ENCODE results near the gene STK32C. TPM values are rescaled to one million over a fixed set of nuclear protein-coding genes. Genes with fewer than 3 reads are reported as not detected.
"Not testable (repeated sequence)": the region's sequence is repeated elsewhere in the genome, so short reads cannot be mapped to it uniquely, and the experiment has no call there.

STK32C gene
- total RNA-seq, 1 donor from 2014 or later, result 19.6 TPM

DNA sequence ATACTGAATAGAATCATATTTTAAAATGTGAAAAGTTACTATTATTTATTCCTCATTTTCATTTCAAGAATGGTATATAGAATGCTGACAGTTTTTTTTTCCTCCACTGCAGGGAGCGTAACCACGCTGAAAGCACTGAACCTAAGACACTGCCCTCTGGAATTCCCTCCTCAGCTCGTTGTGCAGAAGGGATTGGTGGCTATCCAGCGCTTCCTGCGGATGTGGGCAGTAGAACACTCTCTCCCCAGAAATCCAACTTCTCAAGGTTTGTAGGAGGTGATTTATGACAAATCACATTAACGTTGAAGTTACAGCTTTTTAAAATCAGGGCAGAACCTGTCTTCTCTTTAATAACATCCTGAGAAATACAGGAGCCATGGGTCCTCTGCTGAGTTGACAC is 36.6 kb upstream of the STK32C start:
- no peak overlapping the region for H3K4me3 Mint-ChIP-seq
- DNase-seq (ENCODE audit: low read depth, low spot score), result no peak
- H3K36me3 Mint-ChIP-seq (ENCODE audit: low read depth), result peaks cover 8% of the 10 kb centered on the region

DNA sequence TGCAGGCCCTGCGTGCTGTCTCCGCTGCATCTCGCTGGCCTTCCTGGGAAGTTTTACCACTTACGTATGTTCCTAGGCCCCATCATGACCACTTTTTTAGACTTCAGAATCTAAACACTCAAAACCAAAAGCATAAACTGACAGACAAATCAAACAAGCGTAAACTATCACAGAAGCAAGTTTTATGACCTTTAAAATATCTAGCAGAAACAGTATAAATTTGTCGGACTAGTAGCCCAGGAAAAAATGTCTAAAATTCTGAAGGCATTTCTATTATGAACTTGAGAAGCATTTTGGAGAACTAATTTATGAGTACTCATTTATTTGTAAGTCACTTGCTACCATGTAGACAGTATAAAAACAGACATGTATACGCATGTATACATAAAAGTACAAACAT is 34.8 kb upstream of the STK32C start:
- H3K4me3 Mint-ChIP-seq, result no peak overlapping the region
- peaks cover 8% of the 10 kb centered on the region for H3K36me3 Mint-ChIP-seq (ENCODE audit: low read depth)
- no peak for TF ChIP-seq CTCF (conservative IDR thresholded peaks at IDR 0.05)
- no peak for DNase-seq (ENCODE audit: low read depth, low spot score)
- peaks cover 3% of the 10 kb centered on the region for H3K4me1 Mint-ChIP-seq
- H3K27me3 Mint-ChIP-seq (ENCODE audit: low read depth), result no peaks in the 10 kb centered on the region
- H3K9me3 Mint-ChIP-seq, result no peaks in the 10 kb centered on the region
- no peak overlapping the region for H3K27ac Mint-ChIP-seq (ENCODE audit: unreplicated experiment)

More for the DNA sequence above, 36.6 kb upstream of the STK32C start:
- Mint-ChIP-seq H3K9me3 (no peaks in the 10 kb centered on the region), H3K4me1 (no peaks in the 10 kb centered on the region), H3K27ac (ENCODE audit: unreplicated experiment) (no peak overlapping the region), H3K27me3 (ENCODE audit: low read depth) (no peaks in the 10 kb centered on the region)
- TF ChIP-seq CTCF (conservative IDR thresholded peaks at IDR 0.05), result no peak

DNA sequence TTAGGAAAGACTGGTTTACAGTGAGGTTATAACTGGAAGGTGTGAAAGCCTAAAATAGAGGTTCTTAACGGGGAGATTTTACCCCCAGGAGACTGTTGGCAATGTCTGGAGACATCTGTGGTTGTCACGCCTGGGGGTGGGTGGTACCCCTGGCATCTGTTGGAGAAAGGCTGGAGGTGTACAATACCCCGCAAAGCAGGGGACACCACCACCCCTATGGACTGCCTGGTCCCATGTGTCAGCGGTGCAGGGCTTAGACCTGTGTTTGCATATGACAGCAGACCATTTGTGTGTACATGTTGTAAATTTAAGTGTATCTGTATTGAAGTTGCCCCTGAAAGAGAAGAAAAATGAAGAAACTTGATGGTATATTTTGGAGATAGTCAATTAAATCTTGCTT is 34.0 kb upstream of the STK32C start:
- TF ChIP-seq CTCF (conservative IDR thresholded peaks at IDR 0.05), result no peak
- Mint-ChIP-seq H3K4me1 (peaks cover 11% of the 10 kb centered on the region), H3K27ac (ENCODE audit: unreplicated experiment) (no peak overlapping the region), H3K4me3 (no peak overlapping the region), H3K27me3 (ENCODE audit: low read depth) (no peaks in the 10 kb centered on the region), H3K9me3 (no peaks in the 10 kb centered on the region), H3K36me3 (ENCODE audit: low read depth) (peaks cover 8% of the 10 kb centered on the region)
- DNase-seq (ENCODE audit: low read depth, low spot score), result no peak

- Mint-ChIP-seq H3K9me3 (no peaks in the 10 kb centered on the region), H3K4me3 (no peak overlapping the region), H3K27ac (ENCODE audit: unreplicated experiment) (no peak overlapping the region), H3K27me3 (ENCODE audit: low read depth) (no peaks in the 10 kb centered on the region), H3K4me1 (peaks cover 16% of the 10 kb centered on the region), H3K36me3 (ENCODE audit: low read depth) (peaks cover 8% of the 10 kb centered on the region)
- no peak for DNase-seq (ENCODE audit: low read depth, low spot score)
- TF ChIP-seq CTCF (conservative IDR thresholded peaks at IDR 0.05), result no peak
Measured at GRCh38 chr10:132341017-132341416, 33.3 kb upstream of the STK32C start.

DNA sequence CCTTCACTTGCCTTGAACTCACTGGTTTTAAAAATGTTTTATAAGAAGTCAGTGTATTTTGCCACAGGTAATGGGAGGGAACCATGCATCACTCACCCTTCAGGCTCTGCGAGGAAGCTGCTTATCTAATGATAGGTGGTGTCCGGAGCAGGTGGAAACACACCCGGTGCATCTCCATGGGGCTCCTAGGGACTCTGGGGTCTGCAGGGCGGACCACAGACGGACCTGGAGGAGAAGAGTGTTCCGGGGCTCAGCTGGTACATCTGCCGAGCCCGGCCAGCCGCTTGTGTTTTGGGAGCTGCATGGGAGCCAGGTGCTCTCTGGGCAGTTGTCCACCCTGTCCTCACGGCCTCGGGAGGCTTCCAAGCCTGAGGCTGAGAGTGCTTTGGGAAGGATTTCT is 31.5 kb upstream of the STK32C start:
- DNase-seq (ENCODE audit: low read depth, low spot score), result no peak
- peaks cover 8% of the 10 kb centered on the region for H3K36me3 Mint-ChIP-seq (ENCODE audit: low read depth)
- H3K9me3 Mint-ChIP-seq, result no peaks in the 10 kb centered on the region
- no peak for TF ChIP-seq CTCF (conservative IDR thresholded peaks at IDR 0.05)
- H3K27ac Mint-ChIP-seq (ENCODE audit: unreplicated experiment), result no peak overlapping the region
- H3K27me3 Mint-ChIP-seq (ENCODE audit: low read depth), result no peaks in the 10 kb centered on the region
- peaks cover 22% of the 10 kb centered on the region for H3K4me1 Mint-ChIP-seq
- H3K4me3 Mint-ChIP-seq, result no peak overlapping the region

- Mint-ChIP-seq H3K27ac (ENCODE audit: unreplicated experiment) (no peak overlapping the region), H3K4me3 (no peak overlapping the region), H3K27me3 (ENCODE audit: low read depth) (no peaks in the 10 kb centered on the region), H3K9me3 (no peaks in the 10 kb centered on the region), H3K4me1 (peaks cover 22% of the 10 kb centered on the region), H3K36me3 (ENCODE audit: low read depth) (peaks cover 8% of the 10 kb centered on the region)
- no peak for DNase-seq (ENCODE audit: low read depth, low spot score)
- no peak for TF ChIP-seq CTCF (conservative IDR thresholded peaks at IDR 0.05)
Measured at GRCh38 chr10:132338876-132339275, 31.1 kb upstream of the STK32C start.

- peak overlapping the region; percentile 97 for H3K27ac Mint-ChIP-seq (ENCODE audit: unreplicated experiment)
- peaks cover 30% of the 10 kb centered on the region for H3K4me1 Mint-ChIP-seq
- DNase-seq (ENCODE audit: low read depth, low spot score), result not testable (repeated sequence)
Measured at GRCh38 chr10:132337854-132338253, 30.1 kb upstream of the STK32C start.

More at GRCh38 chr10:132337854-132338253, 30.1 kb upstream of the STK32C start:
- not testable (repeated sequence) for H3K9me3 Mint-ChIP-seq; H3K27me3 Mint-ChIP-seq (ENCODE audit: low read depth); H3K36me3 Mint-ChIP-seq (ENCODE audit: low read depth)
- H3K4me3 Mint-ChIP-seq, result peak overlapping the region; percentile 77

Data from neural crest cell (in vitro differentiated cells).